Mucosa of rectum (tissue), 2 donors: ENCODE data around the gene TGFA.

Experiments used
- H3K27ac ChIP-seq, 2 donors: one replicate each; pipeline ENCODE4 v1.7.0; 2013; ENCODE audit warnings: inconsistent platforms in 2 of 2, low read depth in 2 of 2, low read length in 2 of 2
- H3K27me3 ChIP-seq, 2 donors: one replicate each; pipeline ENCODE4 v1.7.0; 2013; ENCODE audit warnings: low read length in 2 of 2; ENCODE audit not compliant: control insufficient read depth in 2 of 2, insufficient read depth in 2 of 2
- H3K36me3 ChIP-seq, 2 donors: one replicate each; pipeline ENCODE4 v1.7.0; 2013; ENCODE audit warnings: low read length in 2 of 2; ENCODE audit not compliant: control insufficient read depth in 2 of 2, insufficient read depth in 2 of 2
- H3K4me1 ChIP-seq, 2 donors: one replicate each; pipeline ENCODE4 v1.7.0; 2013; ENCODE audit warnings: low read length in 2 of 2, mild to moderate bottlenecking in 1 of 2; ENCODE audit not compliant: control insufficient read depth in 2 of 2, insufficient read depth in 2 of 2
- H3K4me3 ChIP-seq, 2 donors: one replicate each; pipeline ENCODE4 v1.7.0; 2013; ENCODE audit warnings: low read length in 2 of 2
- H3K9ac ChIP-seq, 2 donors: one replicate each; pipeline ENCODE4 v1.7.0; 2013; ENCODE audit warnings: low read length in 2 of 2, low read depth in 1 of 2, mild to moderate bottlenecking in 1 of 2
- H3K9me3 ChIP-seq, 2 donors: one replicate each; pipeline ENCODE4 v1.7.0; 2013; ENCODE audit warnings: low read length in 2 of 2; ENCODE audit not compliant: control insufficient read depth in 2 of 2
- donor health status: healthy.
- donor health status: Normal muscosa, but diverticular disease.

TGFA gene

GRCh38 chr2:70504750-70505149, 48.9 kb downstream of the TGFA start:
- H3K27me3 ChIP-seq, result no peaks in the 10 kb centered on the region
- no peaks in the 10 kb centered on the region for H3K36me3 ChIP-seq
- no peak overlapping the region for H3K4me3 ChIP-seq
- H3K9ac ChIP-seq, result no peak overlapping the region
- no peaks in the 10 kb centered on the region for H3K9me3 ChIP-seq
- no peak overlapping the region for H3K27ac ChIP-seq
- H3K4me1 ChIP-seq, result peaks cover 4 to 8% of the 10 kb centered on the region in 2 donors

- H3K27me3 ChIP-seq, result no peaks in the 10 kb centered on the region
- H3K9me3 ChIP-seq, result no peaks in the 10 kb centered on the region
- H3K36me3 ChIP-seq, result no peaks in the 10 kb centered on the region
- H3K4me3 ChIP-seq, result no peak overlapping the region
- no peak overlapping the region for H3K9ac ChIP-seq
- no peak overlapping the region for H3K27ac ChIP-seq
- peaks cover 0 to under 1% of the 10 kb centered on the region in 2 donors for H3K4me1 ChIP-seq
These were observed 49.7 kb downstream of the TGFA start for GRCh38 chr2:70503896-70504295.

DNA sequence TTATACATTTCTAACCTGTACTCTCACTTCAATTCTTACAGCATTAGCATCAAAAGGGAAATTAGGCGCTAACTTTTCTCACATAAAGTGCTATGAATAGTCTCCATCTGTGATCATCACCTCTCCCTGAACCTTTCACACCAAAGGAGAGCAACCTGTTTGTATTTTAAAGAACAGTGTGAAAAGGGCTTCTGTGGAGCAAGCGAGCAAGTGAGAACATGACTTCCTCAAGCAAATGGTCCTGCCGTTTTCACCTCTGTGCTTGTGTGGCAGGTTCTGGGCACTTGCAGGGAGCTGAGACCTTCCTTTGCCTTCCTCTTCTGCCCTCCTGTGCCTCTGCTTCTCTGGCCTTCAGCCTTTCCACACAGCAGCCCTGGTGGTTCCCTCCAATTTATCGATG, 51.9 kb downstream of the TGFA start:
- Histone ChIP-seq H3K27ac (no peak overlapping the region), H3K4me1 (peaks cover 4% of the 10 kb centered on the region in 2 donors), H3K4me3 (no peak overlapping the region), H3K9me3 (no peaks in the 10 kb centered on the region), H3K36me3 (no peaks in the 10 kb centered on the region), H3K9ac (no peak overlapping the region), H3K27me3 (no peaks in the 10 kb centered on the region)

DNA sequence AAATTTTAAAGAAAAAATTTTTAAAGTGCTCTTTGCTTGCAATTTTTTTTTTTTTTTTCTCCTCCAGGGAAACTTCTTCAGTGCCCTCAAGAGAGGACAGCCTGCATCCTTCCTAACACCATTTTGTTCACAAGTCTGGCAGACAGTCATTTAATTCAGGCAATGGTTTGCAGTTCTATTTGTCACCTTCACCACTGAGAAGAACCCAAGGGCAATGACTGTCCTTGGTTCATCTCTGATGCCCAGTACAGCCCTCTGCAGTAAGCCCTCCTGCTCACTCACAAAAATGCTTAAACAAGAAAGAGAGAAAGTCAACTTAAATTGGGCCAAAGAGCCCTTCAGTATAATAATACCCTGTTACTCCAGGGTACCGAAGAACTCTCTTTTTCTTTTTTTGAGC, 52.4 kb downstream of the TGFA start:
- Histone ChIP-seq H3K9ac (no peak overlapping the region), H3K27ac (no peak overlapping the region), H3K27me3 (no peaks in the 10 kb centered on the region), H3K36me3 (no peaks in the 10 kb centered on the region), H3K4me1 (peaks cover 4% of the 10 kb centered on the region in 2 donors), H3K9me3 (no peaks in the 10 kb centered on the region), H3K4me3 (no peak overlapping the region)

- H3K36me3 ChIP-seq, result no peaks in the 10 kb centered on the region
- H3K27me3 ChIP-seq, result no peaks in the 10 kb centered on the region
- no peak overlapping the region for H3K9ac ChIP-seq
- peaks cover 4% of the 10 kb centered on the region in 2 donors for H3K4me1 ChIP-seq
- no peaks in the 10 kb centered on the region for H3K9me3 ChIP-seq
- H3K27ac ChIP-seq, result no peak overlapping the region
- H3K4me3 ChIP-seq, result no peak overlapping the region
These were observed 54.4 kb downstream of the TGFA start for GRCh38 chr2:70499253-70499652.

DNA sequence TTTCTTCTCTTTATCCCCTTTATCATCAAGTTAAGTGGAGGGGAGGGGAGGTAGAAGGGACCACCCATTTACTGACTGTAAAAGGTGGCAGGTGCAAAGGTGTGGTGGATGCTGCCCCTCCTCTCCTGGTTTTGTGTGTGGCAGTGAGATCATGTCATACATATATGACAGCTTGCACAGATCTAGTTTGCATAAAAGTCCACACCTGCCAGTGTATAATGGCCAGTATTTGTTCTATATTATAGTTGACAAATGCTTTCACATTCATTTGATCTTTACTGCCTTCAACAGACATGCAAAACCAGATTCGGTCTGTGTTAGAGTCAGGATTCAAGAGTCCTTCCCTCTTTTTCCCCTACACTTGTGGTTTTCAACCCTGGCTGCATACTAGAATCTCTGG, 55.1 kb downstream of the TGFA start:
- H3K36me3 ChIP-seq, result no peaks in the 10 kb centered on the region
- H3K4me3 ChIP-seq, result no peak overlapping the region
- peaks cover 4% of the 10 kb centered on the region in 2 donors for H3K4me1 ChIP-seq
- H3K27me3 ChIP-seq, result no peaks in the 10 kb centered on the region
- no peak overlapping the region for H3K9ac ChIP-seq
- no peaks in the 10 kb centered on the region for H3K9me3 ChIP-seq
- H3K27ac ChIP-seq, result no peak overlapping the region

GRCh38 chr2:70498054-70498453, 55.6 kb downstream of the TGFA start:
- H3K36me3 ChIP-seq, result no peaks in the 10 kb centered on the region
- H3K27me3 ChIP-seq, result no peaks in the 10 kb centered on the region

GRCh38 chr2:70496819-70497218, 56.8 kb downstream of the TGFA start:
- Histone ChIP-seq H3K27me3 (no peaks in the 10 kb centered on the region), H3K36me3 (peaks cover 0 to 3% of the 10 kb centered on the region in 2 donors), H3K4me1 (peaks cover 4% of the 10 kb centered on the region in 2 donors), H3K4me3 (no peak overlapping the region), H3K9me3 (no peaks in the 10 kb centered on the region), H3K27ac (no peak overlapping the region), H3K9ac (no peak overlapping the region)

More at GRCh38 chr2:70498054-70498453, 55.6 kb downstream of the TGFA start:
- Histone ChIP-seq H3K4me3 (no peak overlapping the region), H3K4me1 (peaks cover 4% of the 10 kb centered on the region in 2 donors), H3K27ac (no peak overlapping the region), H3K9me3 (no peaks in the 10 kb centered on the region), H3K9ac (no peak overlapping the region)

DNA sequence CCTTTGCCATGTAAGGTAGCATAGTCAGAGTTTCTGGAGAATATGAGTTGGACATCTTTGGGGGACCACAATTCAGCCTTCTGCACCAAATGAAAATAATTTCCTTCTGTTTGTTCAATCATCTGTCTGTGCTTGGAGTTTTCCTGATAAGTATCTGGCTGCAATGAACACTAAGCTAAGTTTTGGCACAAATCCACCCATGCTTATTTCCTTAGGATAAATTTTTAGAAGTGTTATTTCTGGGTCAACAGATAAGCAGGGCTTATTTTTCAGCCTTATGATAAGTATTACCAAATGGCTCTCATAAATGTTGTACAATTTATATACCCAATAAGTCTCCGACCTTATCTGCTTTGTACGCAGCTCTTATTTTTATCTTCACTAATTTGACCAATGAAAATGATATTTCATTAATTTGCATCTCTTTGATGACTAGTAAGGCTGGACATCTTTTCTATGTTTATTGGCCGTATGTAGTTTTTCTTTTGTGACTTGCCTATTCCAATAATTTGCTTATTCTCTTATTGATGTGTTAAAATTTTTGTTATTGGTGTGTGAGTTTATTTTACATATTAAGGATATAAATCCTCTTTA, 59.2 kb downstream of the TGFA start:
- H3K36me3 ChIP-seq, result peaks cover 0 to 3% of the 10 kb centered on the region in 2 donors
- H3K9ac ChIP-seq, result no peak overlapping the region
- H3K27me3 ChIP-seq, result no peaks in the 10 kb centered on the region
- peaks cover 4% of the 10 kb centered on the region in 2 donors for H3K4me1 ChIP-seq
- H3K9me3 ChIP-seq, result no peaks in the 10 kb centered on the region
- no peak overlapping the region for H3K27ac ChIP-seq
- no peak overlapping the region for H3K4me3 ChIP-seq

GRCh38 chr2:70490381-70490780, 63.2 kb downstream of the TGFA start:
- no peak overlapping the region for H3K27ac ChIP-seq
- no peak overlapping the region for H3K4me3 ChIP-seq
- H3K9me3 ChIP-seq, result no peaks in the 10 kb centered on the region
- H3K9ac ChIP-seq, result no peak overlapping the region
- H3K36me3 ChIP-seq, result peaks cover 0 to 3% of the 10 kb centered on the region in 2 donors
- no peaks in the 10 kb centered on the region for H3K27me3 ChIP-seq
- no peaks in the 10 kb centered on the region for H3K4me1 ChIP-seq

DNA sequence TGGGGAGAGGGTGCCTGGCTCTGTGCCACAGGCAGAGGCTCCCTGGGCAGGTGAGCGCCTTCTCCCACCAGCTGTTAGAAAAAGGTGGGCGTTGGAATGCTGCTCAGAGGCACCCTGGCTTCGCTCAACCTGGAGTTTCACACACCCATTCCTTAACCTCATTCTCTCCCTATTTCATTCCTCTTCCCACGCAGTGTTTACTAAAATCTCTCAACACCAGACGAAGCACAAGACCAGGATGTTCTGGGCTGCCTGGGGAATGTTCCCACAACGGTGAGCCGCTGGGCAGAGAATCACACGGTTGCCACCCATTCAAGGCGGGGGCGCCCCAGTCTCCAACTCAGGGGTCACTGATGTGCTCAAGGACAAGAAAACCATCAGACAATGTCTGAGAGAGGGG, 64.5 kb downstream of the TGFA start:
- Histone ChIP-seq H3K4me3 (no peak overlapping the region), H3K27me3 (no peaks in the 10 kb centered on the region), H3K36me3 (peaks cover 0 to 3% of the 10 kb centered on the region in 2 donors), H3K9ac (no peak overlapping the region), H3K9me3 (no peaks in the 10 kb centered on the region), H3K4me1 (no peaks in the 10 kb centered on the region), H3K27ac (no peak overlapping the region)
